B cell (primary cell): ENCODE measurements around the gene AMH. TPM values are rescaled to one million over a fixed set of nuclear protein-coding genes. Genes with fewer than 3 reads are reported as not detected.
"Not testable (repeated sequence)": the region's sequence is repeated elsewhere in the genome, so short reads cannot be mapped to it uniquely, and the experiment has no call there.

Experiments used
- ATAC-seq: fragments of 200-7000 bp; cut with Tn5 transposase; one replicate; pipeline ENCODE4 v1.10.0; 2021; ENCODE audit warnings: low read depth, mild to moderate bottlenecking, moderate number of reproducible peaks, moderate library complexity
- CTCF ChIA-PET: fragments of 350-600 bp; sonication (Branson Sonifier 250); formaldehyde crosslinking; loops from one replicate; lab custom pipeline; 2021; ENCODE audit warnings: antibody characterized with exemption, inconsistent platforms; lab: Charles Lee
- POLR2A ChIA-PET: fragments of 350-600 bp; sonication (Branson Sonifier 250); formaldehyde crosslinking; loops from one replicate; lab custom pipeline; 2021; ENCODE audit warnings: antibody characterized with exemption; lab: Charles Lee
- DNase-seq: peaks from one replicate; pipeline ENCODE4 v3.0.0; 2013
- H2AFZ ChIP-seq: 2 replicates; pipeline ENCODE4 v1.6.1; 2012; ENCODE audit warnings: mild to moderate bottlenecking, low read depth, low read length; ENCODE audit not compliant: insufficient read depth, poor library complexity, severe bottlenecking
- H3K27ac ChIP-seq, 2 donors: 1 replicate in 1 of 2; 2 replicates in 1 of 2; pipeline ENCODE4 v1.5.1; 2012 to 2013; ENCODE audit warnings: low read length in 2 of 2, mild to moderate bottlenecking in 2 of 2, moderate library complexity in 1 of 2
- H3K27me3 ChIP-seq, 4 experiments: fragments of 200-600 bp in 1 of 4; sonication (generic) in 1 of 4; replicated peaks in 1 of 4; 1 replicate in 2 of 4; 2 replicates in 2 of 4; pipeline versions ENCODE4 v1.6.1 to v1.7.0; 2013 to 2016; ENCODE audit warnings: low read length in 3 of 4, mild to moderate bottlenecking in 2 of 4, mixed read lengths in 1 of 4, moderate library complexity in 1 of 4; ENCODE audit not compliant: insufficient read depth in 4 of 4, control insufficient read depth in 3 of 4; ENCODE audit errors: control extremely low read depth in 1 of 4
- H3K36me3 ChIP-seq, 2 experiments: replicated peaks in 1 of 2; 1 replicate in 1 of 2; 2 replicates in 1 of 2; pipeline versions ENCODE4 v1.6.1 to v1.7.1; 2013; ENCODE audit warnings: low read length in 1 of 2; ENCODE audit not compliant: insufficient read depth in 2 of 2, control insufficient read depth in 1 of 2; ENCODE audit errors: control extremely low read depth in 1 of 2, extremely low read depth in 1 of 2
- H3K4me1 ChIP-seq, 2 donors: fragments of 200-600 bp in 1 of 2; sonication (generic) in 1 of 2; 1 replicate in 1 of 2; 2 replicates in 1 of 2; pipeline versions ENCODE4 v1.5.1 to v1.6.1; 2013 to 2017; ENCODE audit warnings: low read length in 2 of 2; ENCODE audit not compliant: control insufficient read depth in 2 of 2, insufficient read depth in 2 of 2
- H3K4me2 ChIP-seq: replicated peaks from 2 replicates; pipeline ENCODE3; 2012; ENCODE audit warnings: mild to moderate bottlenecking, low read depth, low read length; ENCODE audit not compliant: poor library complexity, severe bottlenecking
- H3K4me3 ChIP-seq, 5 experiments: fragments of 200-600 bp in 1 of 5; sonication (generic) in 1 of 5; 1 replicate in 3 of 5; 2 replicates in 2 of 5; pipeline versions ENCODE4 v1.5.1 to v1.7.0; 2011 to 2016; ENCODE audit warnings: low read length in 4 of 5, mild to moderate bottlenecking in 4 of 5, low read depth in 2 of 5, control low read depth in 1 of 5, moderate library complexity in 1 of 5; ENCODE audit not compliant: insufficient read depth in 1 of 5; ENCODE audit errors: control extremely low read depth in 1 of 5, extremely low read depth in 1 of 5
- H3K79me2 ChIP-seq: fragments of 200-600 bp; sonication (generic); one replicate; pipeline ENCODE4 v1.6.0; 2016; ENCODE audit warnings: low read length; ENCODE audit not compliant: control insufficient read depth, insufficient read depth
- H3K9ac ChIP-seq: fragments of 200-600 bp; sonication (generic); 2 replicates; pipeline ENCODE4 v1.6.1; 2017; ENCODE audit warnings: mild to moderate bottlenecking, low read length, moderate library complexity
- H3K9me3 ChIP-seq, 3 donors: one replicate each; pipeline versions ENCODE4 v1.6.1 to v1.7.1; 2013; ENCODE audit warnings: low read length in 2 of 3; ENCODE audit not compliant: control insufficient read depth in 2 of 3, insufficient read depth in 1 of 3; ENCODE audit errors: control extremely low read depth in 1 of 3
- H4K20me1 ChIP-seq: 2 replicates; pipeline ENCODE4 v1.6.0; 2012; ENCODE audit warnings: mild to moderate bottlenecking, low read length; ENCODE audit not compliant: insufficient read depth, control insufficient read depth, poor library complexity, severe bottlenecking
- H3K27ac Mint-ChIP-seq: one replicate; pipeline ENCODE4 v1.8.0; 2021; ENCODE audit warnings: mixed read lengths
- H3K27me3 Mint-ChIP-seq: one replicate; pipeline ENCODE4 v1.8.0; 2021; ENCODE audit warnings: mixed read lengths
- H3K4me1 Mint-ChIP-seq: one replicate; pipeline ENCODE4 v1.8.0; 2021; ENCODE audit warnings: mixed read lengths
- H3K4me3 Mint-ChIP-seq: one replicate; pipeline ENCODE4 v1.8.0; 2021; ENCODE audit warnings: mixed read lengths
- H3K9me3 Mint-ChIP-seq: one replicate; pipeline ENCODE4 v1.8.0; 2022; ENCODE audit warnings: mixed read lengths; ENCODE audit not compliant: insufficient read depth
- CTCF ChIP-seq: fragments of 200-600 bp; IDR thresholded peaks from one replicate; pipeline ENCODE4 v1.8.0; 2022; ENCODE audit warnings: antibody characterized with exemption, mild to moderate bottlenecking
- EZH2 ChIP-seq: IDR thresholded peaks from 2 replicates; pipeline ENCODE4 v1.6.1; 2012; ENCODE audit warnings: borderline replicate concordance, low read depth, mild to moderate bottlenecking, moderate library complexity, low read length; ENCODE audit not compliant: insufficient read depth, poor library complexity, severe bottlenecking
- WGBS: methylation state at CpG from one replicate; pipeline ENCODE4 v1.1.5; 2013; ENCODE audit warnings: missing lambda C conversion rate; ENCODE audit not compliant: insufficient coverage; 5-methylcytosine and 5-hydroxymethylcytosine counted together
- intact Hi-C: fragments of 100-400 bp; cut with micrococcal nuclease; formaldehyde crosslinking; loops from one replicate; pipeline ENCODE4 v1.10.0; 2022
- polyA plus RNA-seq: library from polyadenylated mRNA; depleted of rRNA; stranded (reverse); fragments of >200 nt; gene quantifications from 2 replicates; pipeline ENCODE4 v1.2.3, GENCODE V29; 2012
- total RNA-seq, 2 donors: library from RNA; stranded (reverse); fragments of 120-200 nt in 1 of 2; gene quantifications; 1 replicate in 1 of 2; 2 replicates in 1 of 2; pipeline versions ENCODE4 v1.2.3 to v1.2.4, GENCODE V29; 2013 to 2022

Gene AMH
- total and polyA plus RNA-seq, 2 donors (not counting 1 experiment from before 2014, with no cell fraction given), result 1.5 to 4.5 TPM

GRCh38 chr19:2280633-2281264 lies 31.6 kb downstream of the AMH start:
- no peak overlapping the region for H2AFZ ChIP-seq
- ChIA-PET CTCF (interaction anchor here (1.2 to 5.0 kb wide), 3 partner anchors 8 to 113 kb away, joined by 4 to 30 read pairs (median 5); no protein-coding TSS in a partner anchor), POLR2A (interaction anchor here (0.6 to 8.9 kb wide), 3 partner anchors 8 to 17 kb away, joined by 4 to 65 read pairs (median 4); no protein-coding TSS in a partner anchor)
- no peak overlapping the region for H3K4me3 ChIP-seq
- Mint-ChIP-seq H3K27ac (no peak overlapping the region), H3K4me1 (peaks cover 28% of the 10 kb centered on the region), H3K27me3 (no peaks in the 10 kb centered on the region), H3K9me3 (no peaks in the 10 kb centered on the region), H3K4me3 (no peak overlapping the region)
- no peaks in the 10 kb centered on the region for H3K9me3 ChIP-seq
- no peak for TF ChIP-seq CTCF
- no peak for TF ChIP-seq EZH2
- H3K4me1 ChIP-seq, result peaks cover 16 to 35% of the 10 kb centered on the region in 2 donors
- peaks cover 11% of the 10 kb centered on the region for H4K20me1 ChIP-seq
- no peak for ATAC-seq
- no peaks in the 10 kb centered on the region for H3K36me3 ChIP-seq
- peaks cover 41% of the 10 kb centered on the region for H3K79me2 ChIP-seq
- H3K4me2 ChIP-seq, result peak overlapping the region; percentile 33
- H3K27me3 ChIP-seq, result no peaks in the 10 kb centered on the region
- intact Hi-C loops, result no loop called here
- H3K9ac ChIP-seq, result no peak overlapping the region
- no peak overlapping the region for H3K27ac ChIP-seq
- no peak for DNase-seq
- 82% methylated on average over 19 of the region's 26 CpGs for WGBS

- Histone ChIP-seq H3K9ac (peak overlapping the region; percentile 63), H3K79me2 (peaks cover 36% of the 10 kb centered on the region), H3K27ac (peak overlapping the region; percentile 4 to 32), H3K4me2 (peak overlapping the region; percentile 88), H3K4me3 (peak overlapping the region in 4 of 5 experiments; percentile 38 to 60 (median 41)), H3K4me1 (peaks cover 16 to 38% of the 10 kb centered on the region in 2 donors)
- ChIA-PET POLR2A (interaction anchor here (0.6 to 1.4 kb wide), 3 partner anchors 13 to 225 kb away, joined by 3 read pairs; no protein-coding TSS in a partner anchor), CTCF (interaction anchor here (0.7 kb wide), 1 partner anchor 676 kb away, joined by 4 read pairs; no protein-coding TSS in a partner anchor)
- H2AFZ ChIP-seq, H4K20me1 ChIP-seq, DNase-seq, ATAC-seq, H3K9me3 Mint-ChIP-seq, H3K27me3 Mint-ChIP-seq, H3K9me3 ChIP-seq, H3K36me3 ChIP-seq, intact Hi-C loops, H3K27me3 ChIP-seq: not testable (repeated sequence)
- H3K4me3 Mint-ChIP-seq, result peak overlapping the region; percentile 78
- 0% methylated on average over 3 of the region's 16 CpGs for WGBS
- H3K4me1 Mint-ChIP-seq, result peaks cover 27% of the 10 kb centered on the region
- H3K27ac Mint-ChIP-seq, result peak overlapping the region; percentile 88
Measured at GRCh38 chr19:2281265-2282061, 32.3 kb downstream of the AMH start.
